Measurements from ENCODE around the gene PLTP.
"Not testable (repeated sequence)": the region's sequence is repeated elsewhere in the genome, so short reads cannot be mapped to it uniquely, and the experiment has no call there.

The PLTP gene

GRCh38 chr20:45944151-45944964, 32.4 kb upstream of the PLTP start:
- no peak for DNase-seq (ENCODE audit: low read depth, low spot score)

DNA sequence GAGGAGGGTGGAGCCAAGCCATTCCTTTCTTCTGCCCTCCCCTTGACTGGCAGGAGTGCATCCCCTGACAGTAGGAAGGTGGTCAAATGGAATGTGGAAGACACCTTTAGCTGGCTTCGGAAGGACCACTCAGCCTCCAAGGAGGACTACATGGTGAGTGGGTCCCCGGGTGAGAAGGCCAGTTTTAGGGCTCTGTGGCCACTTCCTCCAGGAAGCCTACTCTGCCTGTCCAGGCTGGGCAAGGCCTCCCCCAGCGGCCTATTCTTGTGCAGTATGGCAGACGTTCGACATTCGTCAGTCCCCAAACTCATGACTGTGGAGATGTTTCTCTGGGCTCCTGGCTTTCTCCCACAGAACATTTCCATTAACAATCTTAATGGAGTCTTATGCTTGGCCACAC, 31.7 kb upstream of the PLTP start:
- DNase-seq (ENCODE audit: low read depth, low spot score), result no peak

GRCh38 chr20:45940469-45940868, 28.5 kb upstream of the PLTP start:
- DNase-seq (ENCODE audit: low read depth, low spot score), result no peak

DNA sequence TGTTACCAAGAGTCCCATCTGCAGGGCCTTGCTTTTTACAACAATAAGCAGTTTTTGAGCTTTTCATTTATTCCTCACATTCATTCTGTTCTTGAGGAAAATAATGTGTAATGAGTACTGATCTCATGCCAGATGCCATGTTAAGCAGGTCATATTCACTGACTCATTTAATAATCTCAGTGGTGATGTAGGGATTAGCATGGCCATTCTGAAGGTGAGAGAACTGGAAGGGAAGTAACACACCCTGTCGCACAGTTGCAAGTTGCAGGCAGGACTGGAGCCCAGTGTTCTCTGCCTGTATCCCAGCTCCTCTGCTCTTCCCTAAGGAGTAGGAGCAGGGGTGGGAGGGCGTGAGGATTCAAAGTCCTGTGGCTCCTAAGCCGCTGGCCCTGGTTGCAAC, 28.1 kb upstream of the PLTP start:
- DNase-seq (ENCODE audit: low read depth, low spot score), result no peak

DNA sequence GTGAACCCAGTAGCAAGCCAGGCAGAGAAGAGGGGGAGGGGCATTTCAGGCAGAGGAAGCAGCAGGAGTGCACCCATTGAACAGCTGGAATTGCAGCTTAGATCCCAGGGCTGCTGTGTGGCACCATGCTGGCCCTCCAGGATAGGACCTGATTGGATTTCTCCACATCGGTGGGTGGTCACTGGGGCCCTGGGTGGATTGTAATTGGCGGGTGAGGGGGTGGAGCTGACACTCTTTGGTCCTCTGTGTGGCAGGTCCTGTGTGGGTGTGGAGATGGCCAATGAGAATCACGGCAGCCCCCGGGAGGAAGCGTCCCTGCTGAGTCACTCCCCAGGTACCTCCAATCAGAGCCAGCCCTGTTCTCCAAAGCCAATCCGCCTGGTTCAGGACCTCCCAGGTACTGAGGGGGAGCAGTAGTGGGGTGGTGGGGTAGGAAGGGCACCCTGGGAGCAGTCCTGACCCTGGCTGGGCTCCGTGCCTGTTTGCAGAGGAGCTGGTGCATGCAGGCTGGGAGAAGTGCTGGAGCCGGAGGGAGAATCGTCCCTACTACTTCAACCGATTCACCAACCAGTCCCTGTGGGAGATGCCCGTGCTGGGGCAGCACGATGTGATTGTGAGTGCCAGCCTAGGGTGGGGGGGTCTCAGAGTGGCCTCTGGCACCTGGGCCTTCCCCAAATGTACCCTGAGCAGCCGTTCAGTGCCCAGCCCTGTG, 26.9 kb upstream of the PLTP start:
- DNase-seq (ENCODE audit: low read depth, low spot score), result no peak

GRCh38 chr20:45937765-45938164, 25.8 kb upstream of the PLTP start:
- DNase-seq (ENCODE audit: low read depth, low spot score), result no peak

- no peak for DNase-seq (ENCODE audit: low read depth, low spot score)
These were observed 23.6 kb upstream of the PLTP start for GRCh38 chr20:45935416-45936046.

- peak; percentile 95 for DNase-seq (ENCODE audit: low read depth, low spot score)
These were observed 22.8 kb upstream of the PLTP start, which contains the start of gene PCIF1 for GRCh38 chr20:45934586-45935415. PCIF1 (plus strand) TSS chr20:45934683; CDS start chr20:45939000, 4,317 bp downstream.

DNA sequence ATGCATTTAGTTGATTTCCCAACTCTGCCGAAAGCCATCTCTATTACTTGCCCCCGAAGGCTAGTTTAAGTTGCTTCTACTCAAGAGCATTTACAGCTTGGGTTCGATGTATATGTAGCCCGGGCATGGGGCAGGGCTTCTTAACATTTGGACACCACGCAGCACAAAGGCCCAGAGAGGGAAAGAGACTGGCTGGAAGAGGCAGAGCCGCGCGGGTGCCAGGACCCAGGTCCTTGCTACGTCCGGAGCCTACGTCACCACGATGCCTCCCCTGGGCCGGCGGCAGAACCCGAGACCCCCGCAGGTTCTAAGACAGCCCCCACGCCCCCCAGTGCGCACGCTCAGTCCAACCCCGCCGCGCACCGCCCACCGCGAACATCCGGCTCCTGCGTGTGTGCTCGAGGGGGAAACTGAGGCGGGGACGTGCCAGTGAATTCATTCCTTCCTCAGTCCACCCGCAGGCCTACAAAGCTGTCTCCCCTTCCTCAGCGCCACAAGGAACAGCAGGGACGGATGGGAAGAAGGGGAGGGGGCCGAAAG, 22.2 kb upstream of the PLTP start:
- DNase-seq (ENCODE audit: low read depth, low spot score), result no peak

DNA sequence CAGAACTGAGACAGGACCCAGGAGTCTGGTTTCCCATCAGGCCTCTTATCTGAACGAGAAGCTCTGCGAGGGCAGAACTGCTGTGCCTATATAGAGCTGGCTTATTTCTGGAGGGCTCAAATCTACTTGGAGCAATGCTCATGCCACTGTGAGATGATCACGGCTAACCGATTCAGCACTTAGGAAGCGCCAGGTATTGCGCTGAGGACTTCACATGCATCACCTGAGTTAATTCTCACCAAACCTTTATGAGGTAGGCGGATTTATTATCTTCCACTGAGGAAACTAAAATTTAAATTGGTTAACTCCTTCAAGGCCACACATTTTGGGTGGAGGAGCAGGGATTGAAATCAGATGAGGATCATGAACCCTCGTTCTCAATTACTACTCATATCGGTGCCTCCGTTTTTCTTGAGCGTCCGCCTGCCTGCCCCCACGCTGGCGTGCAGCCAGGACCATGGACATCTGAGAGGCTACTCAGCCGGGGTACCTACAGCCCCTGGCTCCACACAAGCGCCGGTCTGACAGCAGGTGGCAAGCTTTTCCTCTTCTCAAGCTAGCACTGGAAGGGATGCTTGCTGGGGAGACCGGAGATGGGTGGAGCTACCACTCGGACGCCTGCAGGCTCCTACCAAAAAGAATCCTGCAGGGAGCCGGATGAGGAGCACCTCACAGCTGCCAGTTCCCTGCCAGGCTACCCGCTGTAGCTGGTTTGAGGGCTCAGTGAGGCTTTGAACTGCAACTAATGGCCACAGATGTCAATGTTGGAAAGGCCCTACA, 21.5 kb upstream of the PLTP start:
- peak; percentile 79 for DNase-seq (ENCODE audit: low read depth, low spot score)

- not testable (repeated sequence) for DNase-seq (ENCODE audit: low read depth, low spot score)
These were observed 19.7 kb upstream of the PLTP start for GRCh38 chr20:45931680-45932079.

DNA sequence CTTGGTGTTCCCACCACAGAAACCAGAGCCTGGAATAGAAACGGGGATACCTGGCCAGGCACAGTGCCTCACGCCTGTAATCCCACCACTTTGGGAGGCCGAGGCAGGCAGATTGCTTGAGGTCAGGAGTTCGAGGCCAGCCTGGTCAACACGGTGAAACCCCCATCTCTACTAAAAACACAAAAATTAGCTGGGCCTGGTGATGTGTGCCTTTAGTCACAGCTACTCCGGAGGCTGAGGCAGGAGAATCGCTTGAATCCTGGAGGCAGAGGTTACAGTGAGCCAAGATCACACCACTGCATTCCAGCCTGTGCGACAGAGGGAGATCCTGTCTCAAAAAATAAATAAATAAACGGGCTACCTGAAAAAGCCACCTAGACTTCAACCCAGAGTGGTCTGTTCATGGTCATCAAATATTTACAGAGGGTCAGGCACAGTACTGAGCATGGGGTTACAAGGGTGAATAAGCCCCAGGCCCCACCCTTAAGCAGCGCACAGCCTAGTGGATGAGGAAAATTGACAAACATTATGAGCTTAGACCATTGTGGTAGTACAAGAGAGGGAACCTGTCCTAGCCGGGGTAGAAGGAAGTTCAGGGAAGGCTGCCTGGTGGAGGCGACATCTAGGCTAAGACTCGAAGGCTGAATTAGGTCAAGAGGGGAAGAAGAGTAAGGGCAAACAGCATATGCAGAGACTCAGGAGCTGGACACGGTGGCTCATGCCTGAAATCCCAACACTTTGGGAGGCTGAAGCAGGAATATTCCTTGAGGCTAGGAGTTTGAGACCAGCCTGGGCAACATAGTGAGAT, 15.3 kb upstream of the PLTP start:
- no peak for DNase-seq (ENCODE audit: low read depth, low spot score)

GRCh38 chr20:45926731-45927070, 14.7 kb upstream of the PLTP start:
- DNase-seq (ENCODE audit: low read depth, low spot score), result no peak

DNA sequence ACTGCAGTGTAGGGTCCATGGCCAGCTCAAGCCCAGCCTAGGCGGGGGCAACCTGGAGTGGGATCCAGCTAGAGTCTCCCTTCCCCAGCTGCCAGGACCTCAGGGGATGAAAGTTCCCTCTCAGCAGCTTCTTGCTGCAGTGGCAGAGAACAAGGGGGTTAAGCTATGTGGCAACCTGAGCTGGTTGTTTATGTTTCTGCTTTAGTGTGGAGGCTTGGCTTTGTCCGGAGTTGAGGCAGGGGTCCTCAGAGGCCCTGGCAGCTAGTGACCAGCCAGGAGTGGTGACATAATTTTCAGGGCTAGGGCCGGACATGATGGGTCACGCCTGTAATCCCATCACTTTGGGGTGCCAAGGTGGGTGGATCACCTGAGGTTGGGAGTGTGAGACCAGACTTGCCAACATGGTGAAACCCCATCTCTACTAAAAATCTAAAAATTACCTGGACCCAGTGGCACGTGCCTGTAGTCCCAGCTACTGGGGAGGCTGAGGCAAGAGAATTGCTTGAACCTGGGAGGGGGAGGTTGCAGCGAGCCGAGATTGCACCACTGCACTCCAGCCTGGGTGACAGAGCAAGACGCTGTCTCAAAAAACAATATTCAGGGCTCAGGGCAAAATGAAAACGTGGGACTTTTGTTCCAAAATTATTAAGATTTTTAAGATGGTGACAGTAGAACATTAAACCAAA, 14.0 kb upstream of the PLTP start:
- DNase-seq (ENCODE audit: low read depth, low spot score), result no peak

- DNase-seq (ENCODE audit: low read depth, low spot score), result peak; percentile 71
These were observed 12.7 kb upstream of the PLTP start for GRCh38 chr20:45924391-45925261.

- DNase-seq (ENCODE audit: low read depth, low spot score), result no peak
These were observed 9.6 kb upstream of the PLTP start for GRCh38 chr20:45921337-45922189.

Data from smooth muscle cell of the brain vasculature (primary cell).